ENCODE results near the gene LCOR.

DNA sequence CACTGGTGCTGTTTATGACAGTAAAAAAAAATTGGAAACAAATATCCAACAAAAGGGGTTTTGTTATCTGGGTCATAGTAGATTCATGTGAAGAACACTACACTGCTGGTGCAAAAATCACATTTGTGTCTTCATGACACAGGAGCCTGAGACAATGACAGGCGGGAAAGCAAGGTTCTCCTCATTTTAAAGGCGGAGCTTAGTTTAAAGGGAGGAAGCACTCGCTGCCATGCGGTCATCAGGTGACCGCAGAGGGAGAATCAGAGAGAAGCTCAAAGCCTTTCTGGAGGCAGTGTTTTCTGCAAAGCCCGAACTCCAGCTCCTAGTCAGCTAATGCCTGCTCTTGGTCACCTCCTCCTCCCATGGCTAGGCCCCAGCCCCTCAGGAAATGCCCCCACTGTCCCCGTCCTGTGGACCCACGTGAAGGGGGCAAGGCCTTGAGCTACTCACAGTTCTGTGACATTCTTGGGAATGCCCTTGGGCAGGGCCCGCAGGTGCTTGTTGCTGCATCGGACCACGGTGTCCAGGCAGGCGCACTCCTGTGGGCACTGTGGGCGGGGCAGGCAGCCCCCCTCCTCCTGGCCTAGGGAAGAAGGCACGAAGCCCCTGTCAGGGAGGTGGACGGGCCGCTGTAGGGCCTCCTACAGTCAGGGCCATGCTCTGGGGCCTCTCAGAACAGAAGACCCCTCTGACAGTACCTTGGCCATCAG is 207.6 kb downstream of the LCOR start:
- TF ChIP-seq POLR2A (IDR thresholded peaks at IDR 0.05) (no peak), POLR2AphosphoS5 (IDR thresholded peaks at IDR 0.05) (no peak), EP300 (IDR thresholded peaks at IDR 0.05) (no peak)
- TF ChIP-seq, protein P1, sequence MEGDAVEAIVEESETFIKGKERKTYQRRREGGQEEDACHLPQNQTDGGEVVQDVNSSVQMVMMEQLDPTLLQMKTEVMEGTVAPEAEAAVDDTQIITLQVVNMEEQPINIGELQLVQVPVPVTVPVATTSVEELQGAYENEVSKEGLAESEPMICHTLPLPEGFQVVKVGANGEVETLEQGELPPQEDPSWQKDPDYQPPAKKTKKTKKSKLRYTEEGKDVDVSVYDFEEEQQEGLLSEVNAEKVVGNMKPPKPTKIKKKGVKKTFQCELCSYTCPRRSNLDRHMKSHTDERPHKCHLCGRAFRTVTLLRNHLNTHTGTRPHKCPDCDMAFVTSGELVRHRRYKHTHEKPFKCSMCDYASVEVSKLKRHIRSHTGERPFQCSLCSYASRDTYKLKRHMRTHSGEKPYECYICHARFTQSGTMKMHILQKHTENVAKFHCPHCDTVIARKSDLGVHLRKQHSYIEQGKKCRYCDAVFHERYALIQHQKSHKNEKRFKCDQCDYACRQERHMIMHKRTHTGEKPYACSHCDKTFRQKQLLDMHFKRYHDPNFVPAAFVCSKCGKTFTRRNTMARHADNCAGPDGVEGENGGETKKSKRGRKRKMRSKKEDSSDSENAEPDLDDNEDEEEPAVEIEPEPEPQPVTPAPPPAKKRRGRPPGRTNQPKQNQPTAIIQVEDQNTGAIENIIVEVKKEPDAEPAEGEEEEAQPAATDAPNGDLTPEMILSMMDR (IDR thresholded peaks at IDR 0.05) = no peak

All from suprapubic skin (tissue), 4 donors.